GM23338 (cell line): ENCODE results near the gene OR2T1. TPM values are rescaled to one million over a fixed set of nuclear protein-coding genes. Genes with fewer than 3 reads are reported as not detected.
"Not testable (repeated sequence)": the region's sequence is repeated elsewhere in the genome, so short reads cannot be mapped to it uniquely, and the experiment has no call there.

Source experiments
- ATAC-seq: fragments of 200-7000 bp; cut with Tn5 transposase; 3 replicates; pipeline ENCODE4 v1.9.1; 2020
- DNase-seq: peaks from one replicate; pipeline ENCODE4 v3.0.0-alpha.2; 2015; ENCODE audit warnings: low spot score
- H2AFZ ChIP-seq: fragments of 200-600 bp; sonication (generic); 2 replicates; pipeline ENCODE4 v1.8.0; 2016; ENCODE audit warnings: antibody characterized with exemption, mild to moderate bottlenecking, moderate library complexity
- H3F3A ChIP-seq: fragments of 200-600 bp; sonication (generic); replicated peaks from 2 replicates; pipeline ENCODE4 v1.8.0; 2017; ENCODE audit warnings: antibody characterized with exemption, mixed run types, low read depth
- H3K27ac ChIP-seq: fragments of 200-600 bp; sonication (generic); 2 replicates; pipeline ENCODE4 v1.6.1; 2016; ENCODE audit warnings: low read depth
- H3K27me3 ChIP-seq: fragments of 200-600 bp; sonication (generic); 2 replicates; pipeline ENCODE4 v1.8.0; 2016; ENCODE audit warnings: mild to moderate bottlenecking, mixed run types, moderate library complexity; ENCODE audit not compliant: insufficient read depth
- H3K36me3 ChIP-seq: fragments of 200-600 bp; sonication (generic); 2 replicates; pipeline ENCODE4 v1.8.0; 2016; ENCODE audit warnings: mild to moderate bottlenecking; ENCODE audit not compliant: insufficient read depth
- H3K4me1 ChIP-seq: fragments of 200-600 bp; sonication (generic); 2 replicates; pipeline ENCODE4 v1.8.0; 2016; ENCODE audit warnings: mild to moderate bottlenecking, moderate library complexity; ENCODE audit not compliant: insufficient read depth
- H3K4me2 ChIP-seq: fragments of 200-600 bp; sonication (generic); 2 replicates; pipeline ENCODE4 v1.7.1; 2017; ENCODE audit warnings: mixed run types
- H3K4me3 ChIP-seq: fragments of 200-600 bp; sonication (generic); 2 replicates; pipeline ENCODE4 v1.6.1; 2016; ENCODE audit warnings: mixed run types
- H3K79me2 ChIP-seq: fragments of 200-600 bp; sonication (generic); replicated peaks from 2 replicates; pipeline ENCODE4 v1.8.0; 2017; ENCODE audit warnings: mild to moderate bottlenecking; ENCODE audit not compliant: insufficient read depth
- H3K9me2 ChIP-seq: fragments of 200-600 bp; sonication (generic); 2 replicates; pipeline ENCODE4 v1.8.0; 2017; ENCODE audit not compliant: insufficient read depth
- H4K20me1 ChIP-seq: fragments of 200-600 bp; sonication (generic); replicated peaks from 2 replicates; pipeline ENCODE4 v1.8.0; 2017; ENCODE audit warnings: mild to moderate bottlenecking; ENCODE audit not compliant: insufficient read depth
- H3K27ac Mint-ChIP-seq: 2 replicates; pipeline ENCODE4 v1.8.0; 2020; ENCODE audit warnings: inconsistent platforms, mild to moderate bottlenecking, moderate library complexity, mixed read lengths
- H3K27me3 Mint-ChIP-seq: 3 replicates; pipeline ENCODE4 v1.8.0; 2022; ENCODE audit warnings: low read depth, mild to moderate bottlenecking, moderate library complexity, mixed read lengths, inconsistent platforms; ENCODE audit not compliant: insufficient read depth, poor library complexity
- H3K36me3 Mint-ChIP-seq: 3 replicates; pipeline ENCODE4 v1.8.0; 2021; ENCODE audit warnings: low read depth, mild to moderate bottlenecking, inconsistent platforms, moderate library complexity, mixed read lengths
- H3K4me1 Mint-ChIP-seq: 3 replicates; pipeline ENCODE4 v1.8.0; 2020; ENCODE audit warnings: mild to moderate bottlenecking, inconsistent platforms, mixed read lengths
- H3K4me3 Mint-ChIP-seq: 3 replicates; pipeline ENCODE4 v1.8.0; 2021; ENCODE audit warnings: moderate library complexity, mild to moderate bottlenecking, inconsistent platforms, mixed read lengths
- H3K9me3 Mint-ChIP-seq: 3 replicates; pipeline ENCODE4 v1.8.0; 2020; ENCODE audit warnings: moderate library complexity, mild to moderate bottlenecking, inconsistent platforms, mixed read lengths
- polyA plus RNA-seq: library from polyadenylated mRNA; unstranded; fragments of >200 nt; fragmentation: Nextera tagmentation; extraction: Ambion mirVana; gene quantifications from 2 replicates; pipeline ENCODE4 v1.2.1, GENCODE V29; 2016
- total RNA-seq: library from RNA; depleted of rRNA; stranded (reverse); fragments of >200 nt; shearing (Covaris generic); gene quantifications from 2 replicates; pipeline ENCODE4 v1.2.3, GENCODE V29; 2014

Gene OR2T1
- total and polyA plus RNA-seq, 2 experiments from 2014 or later, result not detected

GRCh38 chr1:248448409-248449074, 45.7 kb downstream of the OR2T1 start:
- H3K27me3 Mint-ChIP-seq, H3K9me2 ChIP-seq, H3K4me3 Mint-ChIP-seq, H3K4me1 ChIP-seq, H3K27ac ChIP-seq, H4K20me1 ChIP-seq, H3K4me1 Mint-ChIP-seq, H3K27me3 ChIP-seq, H3K36me3 Mint-ChIP-seq, H3K4me3 ChIP-seq, H3K36me3 ChIP-seq, DNase-seq, ATAC-seq, H3K79me2 ChIP-seq, H3F3A ChIP-seq, H3K4me2 ChIP-seq, H2AFZ ChIP-seq, H3K27ac Mint-ChIP-seq: not testable (repeated sequence)
- H3K9me3 Mint-ChIP-seq, result peaks cover 48% of the 10 kb centered on the region

GRCh38 chr1:248449821-248450465, 47.1 kb downstream of the OR2T1 start:
- H3K9me3 Mint-ChIP-seq, result peaks cover 38% of the 10 kb centered on the region

DNA sequence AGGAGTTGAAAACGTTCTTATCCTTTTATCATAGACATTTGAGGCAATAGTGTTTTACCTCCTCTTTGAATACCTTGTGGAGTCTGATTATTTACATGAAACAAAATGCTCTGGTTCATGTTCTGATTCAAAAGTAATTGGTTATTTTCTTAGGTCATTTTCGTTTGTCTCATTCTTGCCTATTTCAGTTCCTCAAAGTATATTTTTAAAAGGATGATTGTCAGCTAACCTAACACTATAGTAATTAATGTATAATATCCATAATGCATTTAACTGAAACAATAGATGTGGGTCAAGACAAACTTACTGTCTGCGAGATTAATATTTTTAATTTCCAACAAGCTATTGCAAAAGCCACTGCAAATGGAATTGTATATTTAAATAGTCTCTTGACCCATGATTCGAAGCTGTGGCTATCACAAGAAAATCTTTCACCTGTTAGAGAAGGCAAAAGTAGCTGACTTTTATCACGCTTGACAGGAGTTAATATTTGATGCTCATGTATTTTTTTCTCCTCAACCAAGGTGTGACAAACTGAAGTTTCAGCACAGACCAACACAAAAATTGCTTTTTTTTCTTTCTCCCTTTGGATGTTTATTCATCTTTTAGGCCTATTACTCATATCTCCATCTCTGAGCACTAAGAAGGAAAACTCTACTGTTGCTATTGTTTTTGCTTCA, 47.8 kb downstream of the OR2T1 start:
- H3K4me2 ChIP-seq, H3K4me3 ChIP-seq, H3K27ac Mint-ChIP-seq, H3F3A ChIP-seq, H3K4me1 ChIP-seq, DNase-seq, H3K4me3 Mint-ChIP-seq, H3K4me1 Mint-ChIP-seq, H3K27me3 Mint-ChIP-seq, H3K9me2 ChIP-seq, H2AFZ ChIP-seq, H3K27ac ChIP-seq, H4K20me1 ChIP-seq, H3K36me3 Mint-ChIP-seq, H3K79me2 ChIP-seq, H3K36me3 ChIP-seq, H3K27me3 ChIP-seq, ATAC-seq: not testable (repeated sequence)
- peaks cover 33% of the 10 kb centered on the region for H3K9me3 Mint-ChIP-seq

More at GRCh38 chr1:248449821-248450465, 47.1 kb downstream of the OR2T1 start:
- not testable (repeated sequence) for H3K4me2 ChIP-seq, H3K27me3 ChIP-seq, H3K36me3 Mint-ChIP-seq, DNase-seq, H3K4me3 ChIP-seq, ATAC-seq, H3K9me2 ChIP-seq, H3K4me1 ChIP-seq, H3K27ac Mint-ChIP-seq, H3F3A ChIP-seq, H3K4me3 Mint-ChIP-seq, H3K27ac ChIP-seq, H3K4me1 Mint-ChIP-seq, H3K36me3 ChIP-seq, H4K20me1 ChIP-seq, H3K27me3 Mint-ChIP-seq, H2AFZ ChIP-seq, H3K79me2 ChIP-seq

DNA sequence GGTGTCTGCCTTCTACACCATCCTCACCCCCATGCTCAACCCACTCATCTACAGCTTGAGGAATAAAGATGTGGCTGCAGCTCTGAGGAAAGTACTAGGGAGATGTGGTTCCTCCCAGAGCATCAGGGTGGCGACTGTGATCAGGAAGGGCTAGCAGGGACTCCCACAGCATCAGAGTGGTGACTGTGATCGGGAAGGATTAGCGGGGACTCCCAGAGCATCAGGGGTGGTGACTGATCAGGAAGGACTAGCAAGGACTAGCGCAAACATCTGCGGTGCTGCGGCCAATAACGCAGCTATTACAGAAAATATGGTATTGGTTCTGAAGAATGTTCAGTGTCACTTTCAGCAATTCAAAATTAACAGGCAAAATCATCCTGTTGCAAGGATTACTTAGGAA, 50.8 kb downstream of the OR2T1 start:
- H3K4me2 ChIP-seq, H3K79me2 ChIP-seq, H3K27me3 ChIP-seq, H3K36me3 ChIP-seq, H3K9me2 ChIP-seq, DNase-seq, H3K36me3 Mint-ChIP-seq, H3K4me1 Mint-ChIP-seq, H3K27ac Mint-ChIP-seq, H3K27me3 Mint-ChIP-seq, H3K4me1 ChIP-seq, H3K4me3 Mint-ChIP-seq, ATAC-seq, H3K27ac ChIP-seq, H2AFZ ChIP-seq, H4K20me1 ChIP-seq, H3K4me3 ChIP-seq, H3F3A ChIP-seq: not testable (repeated sequence)
- H3K9me3 Mint-ChIP-seq, result peaks cover 27% of the 10 kb centered on the region

DNA sequence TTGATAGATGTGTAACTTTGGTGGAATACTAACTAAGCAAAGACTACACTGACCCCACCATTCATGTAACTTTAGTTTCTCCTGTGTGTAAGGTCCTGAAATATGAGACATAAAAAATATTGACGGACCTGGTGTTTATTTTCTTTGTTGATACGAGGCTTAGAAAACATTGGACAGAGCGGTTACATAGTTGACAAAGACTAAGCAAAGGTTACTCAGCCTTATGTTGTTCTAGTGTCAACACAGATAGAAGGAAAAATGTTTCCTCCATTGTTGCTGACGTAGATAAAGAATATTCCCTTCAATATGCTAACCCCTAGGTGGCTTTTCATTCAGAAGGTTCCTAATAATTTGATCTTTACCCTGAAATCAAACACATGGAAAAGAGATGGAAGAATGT, 52.2 kb downstream of the OR2T1 start:
- H3K9me2 ChIP-seq, H2AFZ ChIP-seq, H4K20me1 ChIP-seq, H3K79me2 ChIP-seq, DNase-seq, H3K4me3 ChIP-seq, H3K4me3 Mint-ChIP-seq, ATAC-seq, H3K27ac Mint-ChIP-seq, H3K36me3 ChIP-seq, H3K4me1 ChIP-seq, H3K27me3 Mint-ChIP-seq, H3K4me1 Mint-ChIP-seq, H3K4me2 ChIP-seq, H3K36me3 Mint-ChIP-seq, H3K27ac ChIP-seq, H3F3A ChIP-seq, H3K27me3 ChIP-seq: not testable (repeated sequence)
- peaks cover 40% of the 10 kb centered on the region for H3K9me3 Mint-ChIP-seq

DNA sequence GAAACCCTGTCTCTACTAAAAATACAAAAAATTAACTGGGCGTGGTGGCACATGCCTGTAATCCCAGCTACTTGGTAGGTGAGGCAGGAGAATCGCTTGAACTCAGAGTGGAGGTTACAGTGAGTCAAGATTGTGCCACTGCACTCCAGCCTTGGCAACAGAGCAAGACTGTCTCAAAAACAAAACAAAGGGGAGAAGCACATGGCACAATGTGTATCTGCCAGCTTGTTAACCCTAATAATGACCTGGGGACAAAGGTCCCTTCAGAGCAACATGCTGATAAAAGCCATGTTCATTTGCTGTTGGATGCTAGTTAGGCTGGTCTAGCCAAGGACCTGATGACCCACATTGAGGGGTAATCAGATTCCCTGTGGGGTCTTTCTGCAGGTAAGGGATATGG, 53.8 kb downstream of the OR2T1 start:
- H3K9me2 ChIP-seq, H3K79me2 ChIP-seq, H3K36me3 ChIP-seq, H3K4me2 ChIP-seq, DNase-seq, H4K20me1 ChIP-seq, H3K27me3 ChIP-seq, H3K4me3 Mint-ChIP-seq, H3K27ac ChIP-seq, H2AFZ ChIP-seq, H3K36me3 Mint-ChIP-seq, H3K4me3 ChIP-seq, H3K4me1 Mint-ChIP-seq, H3K27me3 Mint-ChIP-seq, H3F3A ChIP-seq, ATAC-seq, H3K27ac Mint-ChIP-seq, H3K4me1 ChIP-seq: not testable (repeated sequence)
- H3K9me3 Mint-ChIP-seq, result peaks cover 47% of the 10 kb centered on the region
